HepG2 (cell line): ENCODE results near the gene EIF5A. TPM values are rescaled to one million over a fixed set of nuclear protein-coding genes. Genes with fewer than 3 reads are reported as not detected.
A peak's percentile ranks its signal among the peaks of the same experiment; 100 is the strongest.

Experiments
- EHMT2 ChIP-seq: fragments of 200-600 bp; sonication (generic); IDR thresholded peaks from 2 replicates; pipeline ENCODE4 v1.7.0; 2017; ENCODE audit warnings: antibody characterized with exemption, low read depth, low read length, borderline replicate concordance
- NFYC ChIP-seq: IDR thresholded peaks from 2 replicates; pipeline ENCODE4 v1.6.1; 2016; ENCODE audit warnings: missing genetic modification reagents, missing compliant biosample characterization
- NR2F1 ChIP-seq, 2 experiments: fragments of 450-650 bp in 1 of 2; formaldehyde crosslinking in 1 of 2; IDR thresholded peaks; 2 replicates each; pipeline versions ENCODE4 v1.5.0 to v1.6.1; 2016 to 2020; ENCODE audit warnings: mild to moderate bottlenecking in 1 of 2, missing compliant biosample characterization in 1 of 2, missing genetic modification reagents in 1 of 2, moderate library complexity in 1 of 2
- SMARCC2 ChIP-seq: fragments of 450-650 bp; IDR thresholded peaks from 2 replicates; pipeline ENCODE4 v1.6.1; 2017; ENCODE audit warnings: antibody characterized with exemption, mild to moderate bottlenecking
- ZBTB21 ChIP-seq: sonication (generic); formaldehyde crosslinking; IDR thresholded peaks from 2 replicates; pipeline ENCODE4 v1.4.0; 2020; ENCODE audit warnings: missing genetic modification reagents
- ZMYM4 ChIP-seq: sonication (generic); formaldehyde crosslinking; IDR thresholded peaks from 2 replicates; pipeline ENCODE4 v1.8.1; 2023; ENCODE audit warnings: mild to moderate bottlenecking, missing genetic modification reagents
- ZNF124 ChIP-seq: sonication (generic); formaldehyde crosslinking; IDR thresholded peaks from 2 replicates; pipeline ENCODE4 v1.4.0; 2020; ENCODE audit warnings: missing genetic modification reagents
- ZNF24 ChIP-seq: fragments of 450-650 bp; IDR thresholded peaks from 2 replicates; pipeline ENCODE4 v1.6.1; 2017; ENCODE audit warnings: antibody characterized with exemption, mild to moderate bottlenecking
- ZNF251 ChIP-seq: sonication (generic); formaldehyde crosslinking; IDR thresholded peaks from 2 replicates; pipeline ENCODE4 v1.9.0; 2021; ENCODE audit warnings: mild to moderate bottlenecking, missing genetic modification reagents
- ZNF44 ChIP-seq: sonication (generic); formaldehyde crosslinking; IDR thresholded peaks from 2 replicates; pipeline ENCODE4 v1.5.1; 2020; ENCODE audit warnings: mild to moderate bottlenecking, missing genetic modification reagents
- ZNF460 ChIP-seq: sonication (generic); formaldehyde crosslinking; IDR thresholded peaks from 2 replicates; pipeline ENCODE4 v1.5.1; 2020; ENCODE audit warnings: missing genetic modification reagents, mild to moderate bottlenecking, borderline replicate concordance
- ZNF512B ChIP-seq: sonication (generic); formaldehyde crosslinking; IDR thresholded peaks from 2 replicates; pipeline ENCODE4 v1.5.1; 2020; ENCODE audit warnings: missing genetic modification reagents, mild to moderate bottlenecking, borderline replicate concordance
- ZNF724P ChIP-seq: sonication (generic); formaldehyde crosslinking; IDR thresholded peaks from 2 replicates; pipeline ENCODE4 v1.8.0; 2022; ENCODE audit warnings: missing genetic modification reagents, borderline replicate concordance
- polyA plus RNA-seq, 8 experiments: library from polyadenylated mRNA; depleted of rRNA in 3 of 8; stranded (reverse) in 7 of 8; unstranded in 1 of 8; fragments of >200 nt; fragmentation: Illumina TruSeq in 4 of 8; extraction: Trizol in 4 of 8; gene quantifications; 2 replicates each; pipeline versions ENCODE4 v1.2.1 to v1.2.3, GENCODE V29; 2011 to 2016; ENCODE audit warnings: low read depth in 4 of 8, missing spikeins in 1 of 8, mixed read lengths in 1 of 8; ENCODE audit not compliant: insufficient read depth in 1 of 8
- total RNA-seq, 5 experiments: library from RNA; depleted of rRNA; stranded (reverse); fragments of >200 nt; fragmentation: Illumina TruSeq; extraction: Trizol; gene quantifications; 2 replicates each; pipeline ENCODE4 v1.2.3, GENCODE V29; 2016; ENCODE audit warnings: low read depth in 1 of 5
- TF ChIP-seq, protein P1 (sequence below): sonication (generic); formaldehyde crosslinking; IDR thresholded peaks from 2 replicates; pipeline ENCODE4 v1.4.0; 2020; ENCODE audit warnings: mild to moderate bottlenecking, missing genetic modification reagents
- TF ChIP-seq, protein P2 (sequence below): IDR thresholded peaks from 2 replicates; pipeline ENCODE4 v1.6.1; 2012; ENCODE audit warnings: low read length, improper control_type of control experiment
- TF ChIP-seq, protein P3 (sequence below): sonication (generic); formaldehyde crosslinking; IDR thresholded peaks from 2 replicates; pipeline ENCODE4; 2020; ENCODE audit warnings: missing genetic modification reagents, mild to moderate bottlenecking, borderline replicate concordance
- TF ChIP-seq, protein P4 (sequence below): sonication (generic); formaldehyde crosslinking; IDR thresholded peaks from 2 replicates; pipeline ENCODE4 v1.4.0; 2020; ENCODE audit warnings: low read depth, mild to moderate bottlenecking, missing genetic modification reagents

EIF5A gene
- total and polyA plus RNA-seq, 2 of the 13 experiments (the other 11 are each of a cell fraction or from before 2014, with no cell fraction given), result 319 to 337 TPM

GRCh38 chr17:7314719-7315569, 7.5 kb downstream of the EIF5A start, which contains the start of gene GPS2 (continued):
- TF ChIP-seq, protein P1, sequence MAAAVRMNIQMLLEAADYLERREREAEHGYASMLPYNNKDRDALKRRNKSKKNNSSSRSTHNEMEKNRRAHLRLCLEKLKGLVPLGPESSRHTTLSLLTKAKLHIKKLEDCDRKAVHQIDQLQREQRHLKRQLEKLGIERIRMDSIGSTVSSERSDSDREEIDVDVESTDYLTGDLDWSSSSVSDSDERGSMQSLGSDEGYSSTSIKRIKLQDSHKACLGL (CRISPR knock-in tag), result 0 out of 2 replicates have a peak, but pooled peaks have one; percentile 28
- TF ChIP-seq ZNF512B (no peak), EHMT2 (no peak), ZNF460 (CRISPR knock-in tag) (no peak; the same call in 1 of the 2 replicates), NR2F1 (CRISPR knock-in tag; IDR thresholded peaks at IDR 0.05) (no peak), ZNF44 (CRISPR knock-in tag) (no peak; the same call in 1 of the 2 replicates), ZNF724P (CRISPR knock-in tag) (no peak), ZBTB21 (peak; percentile 33; the same call in 1 of the 2 replicates), SMARCC2 (no peak), ZNF124 (CRISPR knock-in tag) (no peak), ZNF24 (no peak), NFYC (peak; percentile 57; the same call in 1 of the 2 replicates), ZMYM4 (no peak; the same call in 1 of the 2 replicates), ZNF251 (no peak)
- TF ChIP-seq, protein P2, sequence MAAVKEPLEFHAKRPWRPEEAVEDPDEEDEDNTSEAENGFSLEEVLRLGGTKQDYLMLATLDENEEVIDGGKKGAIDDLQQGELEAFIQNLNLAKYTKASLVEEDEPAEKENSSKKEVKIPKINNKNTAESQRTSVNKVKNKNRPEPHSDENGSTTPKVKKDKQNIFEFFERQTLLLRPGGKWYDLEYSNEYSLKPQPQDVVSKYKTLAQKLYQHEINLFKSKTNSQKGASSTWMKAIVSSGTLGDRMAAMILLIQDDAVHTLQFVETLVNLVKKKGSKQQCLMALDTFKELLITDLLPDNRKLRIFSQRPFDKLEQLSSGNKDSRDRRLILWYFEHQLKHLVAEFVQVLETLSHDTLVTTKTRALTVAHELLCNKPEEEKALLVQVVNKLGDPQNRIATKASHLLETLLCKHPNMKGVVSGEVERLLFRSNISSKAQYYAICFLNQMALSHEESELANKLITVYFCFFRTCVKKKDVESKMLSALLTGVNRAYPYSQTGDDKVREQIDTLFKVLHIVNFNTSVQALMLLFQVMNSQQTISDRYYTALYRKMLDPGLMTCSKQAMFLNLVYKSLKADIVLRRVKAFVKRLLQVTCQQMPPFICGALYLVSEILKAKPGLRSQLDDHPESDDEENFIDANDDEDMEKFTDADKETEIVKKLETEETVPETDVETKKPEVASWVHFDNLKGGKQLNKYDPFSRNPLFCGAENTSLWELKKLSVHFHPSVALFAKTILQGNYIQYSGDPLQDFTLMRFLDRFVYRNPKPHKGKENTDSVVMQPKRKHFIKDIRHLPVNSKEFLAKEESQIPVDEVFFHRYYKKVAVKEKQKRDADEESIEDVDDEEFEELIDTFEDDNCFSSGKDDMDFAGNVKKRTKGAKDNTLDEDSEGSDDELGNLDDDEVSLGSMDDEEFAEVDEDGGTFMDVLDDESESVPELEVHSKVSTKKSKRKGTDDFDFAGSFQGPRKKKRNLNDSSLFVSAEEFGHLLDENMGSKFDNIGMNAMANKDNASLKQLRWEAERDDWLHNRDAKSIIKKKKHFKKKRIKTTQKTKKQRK, result no peak
- TF ChIP-seq, protein P3, sequence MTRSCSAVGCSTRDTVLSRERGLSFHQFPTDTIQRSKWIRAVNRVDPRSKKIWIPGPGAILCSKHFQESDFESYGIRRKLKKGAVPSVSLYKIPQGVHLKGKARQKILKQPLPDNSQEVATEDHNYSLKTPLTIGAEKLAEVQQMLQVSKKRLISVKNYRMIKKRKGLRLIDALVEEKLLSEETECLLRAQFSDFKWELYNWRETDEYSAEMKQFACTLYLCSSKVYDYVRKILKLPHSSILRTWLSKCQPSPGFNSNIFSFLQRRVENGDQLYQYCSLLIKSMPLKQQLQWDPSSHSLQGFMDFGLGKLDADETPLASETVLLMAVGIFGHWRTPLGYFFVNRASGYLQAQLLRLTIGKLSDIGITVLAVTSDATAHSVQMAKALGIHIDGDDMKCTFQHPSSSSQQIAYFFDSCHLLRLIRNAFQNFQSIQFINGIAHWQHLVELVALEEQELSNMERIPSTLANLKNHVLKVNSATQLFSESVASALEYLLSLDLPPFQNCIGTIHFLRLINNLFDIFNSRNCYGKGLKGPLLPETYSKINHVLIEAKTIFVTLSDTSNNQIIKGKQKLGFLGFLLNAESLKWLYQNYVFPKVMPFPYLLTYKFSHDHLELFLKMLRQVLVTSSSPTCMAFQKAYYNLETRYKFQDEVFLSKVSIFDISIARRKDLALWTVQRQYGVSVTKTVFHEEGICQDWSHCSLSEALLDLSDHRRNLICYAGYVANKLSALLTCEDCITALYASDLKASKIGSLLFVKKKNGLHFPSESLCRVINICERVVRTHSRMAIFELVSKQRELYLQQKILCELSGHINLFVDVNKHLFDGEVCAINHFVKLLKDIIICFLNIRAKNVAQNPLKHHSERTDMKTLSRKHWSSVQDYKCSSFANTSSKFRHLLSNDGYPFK (CRISPR knock-in tag), result peak; percentile 95
- TF ChIP-seq, protein P4, sequence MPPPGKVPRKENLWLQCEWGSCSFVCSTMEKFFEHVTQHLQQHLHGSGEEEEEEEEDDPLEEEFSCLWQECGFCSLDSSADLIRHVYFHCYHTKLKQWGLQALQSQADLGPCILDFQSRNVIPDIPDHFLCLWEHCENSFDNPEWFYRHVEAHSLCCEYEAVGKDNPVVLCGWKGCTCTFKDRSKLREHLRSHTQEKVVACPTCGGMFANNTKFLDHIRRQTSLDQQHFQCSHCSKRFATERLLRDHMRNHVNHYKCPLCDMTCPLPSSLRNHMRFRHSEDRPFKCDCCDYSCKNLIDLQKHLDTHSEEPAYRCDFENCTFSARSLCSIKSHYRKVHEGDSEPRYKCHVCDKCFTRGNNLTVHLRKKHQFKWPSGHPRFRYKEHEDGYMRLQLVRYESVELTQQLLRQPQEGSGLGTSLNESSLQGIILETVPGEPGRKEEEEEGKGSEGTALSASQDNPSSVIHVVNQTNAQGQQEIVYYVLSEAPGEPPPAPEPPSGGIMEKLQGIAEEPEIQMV, result peak; percentile 65; the same call in 1 of the 2 replicates
